NT2/D1 (cell line): Measurements from ENCODE around the gene SFXN1.

Experiments used
- SUZ12 ChIP-seq: IDR thresholded peaks from 2 replicates; pipeline ENCODE4 v1.6.1; 2011; ENCODE audit not compliant: insufficient read length, insufficient read depth; ENCODE audit errors: extremely low read depth
- YY1 ChIP-seq: IDR thresholded peaks from 2 replicates; pipeline ENCODE4 v1.6.1; 2011; ENCODE audit not compliant: insufficient read length, insufficient read depth
- ZNF274 ChIP-seq: IDR thresholded peaks from 2 replicates; pipeline ENCODE4 v1.6.1; 2011; ENCODE audit warnings: mild to moderate bottlenecking, low read depth, low read length

GRCh38 chr5:175550055-175550805 is 71.9 kb downstream of the SFXN1 start:
- TF ChIP-seq YY1 (no peak), SUZ12 (no peak), ZNF274 (no peak)
